Keratinocyte (primary cell): ENCODE data around the gene IFFO2. TPM values are rescaled to one million over a fixed set of nuclear protein-coding genes. Genes with fewer than 3 reads are reported as not detected.
A peak's percentile ranks its signal among the peaks of the same experiment; 100 is the strongest.

Source experiments
- DNase-seq: peaks from one replicate; pipeline ENCODE4 v3.0.0-alpha.2; 2011; ENCODE audit warnings: low read depth, missing footprints, low spot score
- FAIRE-seq: peaks from 2 replicates; lab custom pipeline; 2011; peaks lifted over from hg19 to GRCh38; lab: Jason Lieb, UNC
- H2AFZ ChIP-seq: 2 replicates; pipeline ENCODE4 v1.6.0; 2012; ENCODE audit warnings: low read length, control low read depth, inconsistent platforms; ENCODE audit not compliant: control insufficient read depth
- H3K27ac ChIP-seq: 2 replicates; pipeline ENCODE4 v1.5.1; 2011; ENCODE audit warnings: low read length; ENCODE audit not compliant: control insufficient read depth, insufficient read depth
- H3K27me3 ChIP-seq: 3 replicates; pipeline ENCODE4 v1.6.0; 2011; ENCODE audit warnings: low read length; ENCODE audit not compliant: control insufficient read depth, insufficient read depth; ENCODE audit errors: extremely low read depth
- H3K36me3 ChIP-seq, 2 experiments: 2 replicates in 1 of 2; 3 replicates in 1 of 2; pipeline ENCODE4 v1.5.1; 2011; ENCODE audit warnings: low read length in 2 of 2, mild to moderate bottlenecking in 1 of 2; ENCODE audit not compliant: control insufficient read depth in 2 of 2, insufficient read depth in 2 of 2; ENCODE audit errors: extremely low read depth in 1 of 2
- H3K4me1 ChIP-seq: 3 replicates; pipeline ENCODE4 v1.5.1; 2011; ENCODE audit warnings: low read length; ENCODE audit not compliant: control insufficient read depth, insufficient read depth; ENCODE audit errors: extremely low read depth
- H3K4me2 ChIP-seq: 3 replicates; pipeline ENCODE4 v1.6.0; 2011; ENCODE audit warnings: low read depth, low read length; ENCODE audit not compliant: control insufficient read depth, insufficient read depth; ENCODE audit errors: extremely low read depth
- H3K4me3 ChIP-seq, 3 experiments: fragments of 200-600 bp in 1 of 3; sonication (generic) in 1 of 3; 2 replicates in 2 of 3; 3 replicates in 1 of 3; pipeline ENCODE4 v1.5.1; 2011 to 2016; ENCODE audit warnings: low read length in 3 of 3, mild to moderate bottlenecking in 3 of 3, control low read depth in 2 of 3, inconsistent platforms in 1 of 3, low read depth in 1 of 3, mixed read lengths in 1 of 3, mixed run types in 1 of 3, moderate library complexity in 1 of 3; ENCODE audit not compliant: control insufficient read depth in 2 of 3, insufficient read depth in 2 of 3; ENCODE audit errors: extremely low read depth in 1 of 3
- H3K79me2 ChIP-seq: 2 replicates; pipeline ENCODE4 v1.6.0; 2012; ENCODE audit warnings: low read length; ENCODE audit not compliant: control insufficient read depth, insufficient read depth
- H3K9ac ChIP-seq: 3 replicates; pipeline ENCODE4 v1.6.0; 2011; ENCODE audit warnings: low read length; ENCODE audit not compliant: control insufficient read depth, insufficient read depth; ENCODE audit errors: extremely low read depth
- H3K9me1 ChIP-seq: 3 replicates; pipeline ENCODE4 v1.6.0; 2011; ENCODE audit warnings: low read length; ENCODE audit not compliant: control insufficient read depth, insufficient read depth; ENCODE audit errors: extremely low read depth
- H3K9me3 ChIP-seq: 2 replicates; pipeline ENCODE4 v1.5.1; 2012; ENCODE audit warnings: low read depth, low read length; ENCODE audit not compliant: control insufficient read depth
- H4K20me1 ChIP-seq: 3 replicates; pipeline ENCODE4 v1.6.0; 2011; ENCODE audit warnings: low read length; ENCODE audit not compliant: control insufficient read depth, insufficient read depth; ENCODE audit errors: extremely low read depth
- CTCF ChIP-seq, 3 experiments: IDR thresholded peaks in 1 of 3; conservative IDR thresholded peaks in 1 of 3; optimal IDR thresholded peaks in 1 of 3; 2 replicates in 2 of 3; 3 replicates in 1 of 3; pipeline versions ENCODE3 to v1.5.1; 2011; ENCODE audit warnings: low read length in 3 of 3, mild to moderate bottlenecking in 3 of 3, moderate library complexity in 2 of 3, control low read depth in 1 of 3, inconsistent platforms in 1 of 3; ENCODE audit not compliant: insufficient read depth in 2 of 3; ENCODE audit errors: extremely low read depth in 1 of 3
- EZH2 ChIP-seq: IDR thresholded peaks from one replicate; pipeline ENCODE4 v1.6.1; 2012; ENCODE audit warnings: inconsistent platforms, mild to moderate bottlenecking, low read length, moderate library complexity
- dilution Hi-C: fragments of 300-500 bp; cut with MboI; formaldehyde crosslinking; loops from one replicate; pipeline ENCODE4 v1.7.0; 2020; ENCODE audit warnings: low sequenced_read_pairs; ENCODE audit not compliant: extremely low pct_ligation_motif_present
- polyA plus RNA-seq, 5 experiments: library from polyadenylated mRNA; depleted of rRNA in 3 of 5; stranded (reverse) in 3 of 5; stranded (forward) in 1 of 5; unstranded in 1 of 5; fragments of >200 nt; gene quantifications; 1 replicate in 1 of 5; 2 replicates in 3 of 5; 3 replicates in 1 of 5; pipeline versions ENCODE4 v1.2.1 to v1.2.3, GENCODE V29; 2011 to 2012; ENCODE audit warnings: missing spikeins in 2 of 5, low read depth in 1 of 5, low replicate concordance in 1 of 5

The IFFO2 gene
- polyA plus RNA-seq, 1 donor (not counting 4 experiments of a cell fraction or from before 2014, with no cell fraction given) = 57.9 TPM

GRCh38 chr1:18949686-18950400 lies 6.6 kb downstream of the IFFO2 start:
- Histone ChIP-seq H3K4me3 (peak overlapping the region; percentile 13 to 93 (median 63)), H4K20me1 (peaks cover 17% of the 10 kb centered on the region), H3K36me3 (peaks cover 2 to 32% of the 10 kb centered on the region in 2 experiments), H3K27me3 (no peaks in the 10 kb centered on the region), H3K9me3 (no peaks in the 10 kb centered on the region), H3K9ac (peak overlapping the region; percentile 78), H3K4me1 (peaks cover 90% of the 10 kb centered on the region), H3K9me1 (peaks cover 2% of the 10 kb centered on the region), H3K4me2 (peak overlapping the region; percentile 91), H3K27ac (peak overlapping the region; percentile 81), H3K79me2 (peaks cover 100% of the 10 kb centered on the region), H2AFZ (no peak overlapping the region)
- peak; percentile 91 for FAIRE-seq
- DNase-seq = no peak
- TF ChIP-seq EZH2 = no peak
- peak in 1 of 3 experiments; percentile 14 for TF ChIP-seq CTCF (optimal IDR thresholded peaks at IDR 0.05 in 1 of 3, IDR thresholded peaks at IDR 0.05 in 1 of 3, conservative IDR thresholded peaks at IDR 0.05 in 1 of 3; ENCODE audit: extremely low read depth in 1 of 3, insufficient read depth in 2 of 3, low read length in 3 of 3)
- dilution Hi-C loops = no loop called here

- no peak for TF ChIP-seq EZH2
- TF ChIP-seq CTCF (optimal IDR thresholded peaks at IDR 0.05 in 1 of 3, IDR thresholded peaks at IDR 0.05 in 1 of 3, conservative IDR thresholded peaks at IDR 0.05 in 1 of 3; ENCODE audit: extremely low read depth in 1 of 3, insufficient read depth in 2 of 3, low read length in 3 of 3) = no peak
- Histone ChIP-seq H4K20me1 (peaks cover 13% of the 10 kb centered on the region), H3K9ac (peak overlapping the region; percentile 78), H3K4me3 (peak overlapping the region in 2 of 3 experiments; percentile 63 to 93), H3K27ac (peak overlapping the region; percentile 81), H3K4me1 (peaks cover 95% of the 10 kb centered on the region), H3K9me1 (peaks cover 2% of the 10 kb centered on the region), H3K79me2 (peaks cover 100% of the 10 kb centered on the region), H3K27me3 (no peaks in the 10 kb centered on the region), H3K9me3 (no peaks in the 10 kb centered on the region), H3K36me3 (peaks cover 2 to 26% of the 10 kb centered on the region in 2 experiments), H3K4me2 (peak overlapping the region; percentile 91), H2AFZ (no peak overlapping the region)
- peak; percentile 29 for FAIRE-seq
- dilution Hi-C loops = no loop called here
- no peak for DNase-seq
These were observed 7.4 kb downstream of the IFFO2 start for GRCh38 chr1:18948913-18949685.
